ENCODE results near the gene S100A5.

GRCh38 chr1:153537376-153537730 lies 3.4 kb downstream of the S100A5 start:
- TF ChIP-seq CTCF (IDR thresholded peaks at IDR 0.05) (no peak), POLR2A (IDR thresholded peaks at IDR 0.05) (no peak)

All from thyroid gland (tissue), 4 donors.